Panc1 (cell line): Measurements from ENCODE around the gene C1orf50. TPM values are rescaled to one million over a fixed set of nuclear protein-coding genes. Genes with fewer than 3 reads are reported as not detected.

Experiments used
- ATAC-seq: fragments of 200-7000 bp; cut with Tn5 transposase; 2 replicates; pipeline ENCODE4 v1.9.1; 2020; ENCODE audit warnings: mild to moderate bottlenecking, moderate library complexity
- BruUV-seq: library from RNA; stranded (reverse); fragments of 400-500 nt; replicated peaks from 2 replicates; lab custom pipeline; 2021; lab: Mats Ljungman, UMichigan
- CTCF ChIA-PET: fragments of 300-600 bp; sonication (Branson Sonifier 250); formaldehyde crosslinking; loops from one replicate; lab custom pipeline; 2022; ENCODE audit warnings: antibody characterized with exemption; lab: Charles Lee
- POLR2A ChIA-PET: fragments of 300-600 bp; sonication (Branson Sonifier 250); formaldehyde crosslinking; loops from one replicate; lab custom pipeline; 2022; ENCODE audit warnings: antibody characterized with exemption; lab: Charles Lee
- DNase-seq: peaks from one replicate; pipeline ENCODE4 v3.0.0-alpha.2; 2010; ENCODE audit warnings: low read depth, low spot score
- H3K27ac ChIP-seq: 2 replicates; pipeline ENCODE4 v1.5.1; 2011; ENCODE audit warnings: mild to moderate bottlenecking, low read length, inconsistent platforms
- H3K27me3 ChIP-seq: fragments of 200-500 bp; sonication (Bioruptor generic); 2 replicates; pipeline ENCODE4 v1.6.0; 2014; ENCODE audit warnings: low read length, inconsistent platforms; ENCODE audit not compliant: control insufficient read depth, insufficient read depth
- H3K36me3 ChIP-seq: fragments of 200-500 bp; sonication (Bioruptor generic); 2 replicates; pipeline ENCODE4 v1.5.1; 2014; ENCODE audit warnings: inconsistent platforms, mild to moderate bottlenecking, low read length, moderate library complexity; ENCODE audit not compliant: control insufficient read depth, insufficient read depth
- H3K4me1 ChIP-seq: 2 replicates; pipeline ENCODE4 v1.5.1; 2011; ENCODE audit warnings: inconsistent platforms, mild to moderate bottlenecking, low read length, moderate library complexity; ENCODE audit not compliant: control insufficient read depth, insufficient read depth
- H3K4me3 ChIP-seq, 2 experiments: 2 replicates each; pipeline ENCODE4 v1.5.1; 2011 to 2012; ENCODE audit warnings: low read depth in 2 of 2, low read length in 2 of 2, mild to moderate bottlenecking in 2 of 2, inconsistent platforms in 1 of 2, moderate library complexity in 1 of 2
- H3K9me3 ChIP-seq: fragments of 200-500 bp; sonication (Bioruptor generic); 2 replicates; pipeline ENCODE4 v1.5.1; 2014; ENCODE audit warnings: low read depth, mild to moderate bottlenecking, inconsistent platforms, low read length, moderate library complexity; ENCODE audit not compliant: control insufficient read depth, insufficient read depth
- CTCF ChIP-seq: fragments of 450-650 bp; IDR thresholded peaks from 2 replicates; pipeline ENCODE4 v1.5.1; 2017; ENCODE audit warnings: mild to moderate bottlenecking
- POLR2AphosphoS5 ChIP-seq: IDR thresholded peaks from 2 replicates; pipeline ENCODE4 v1.6.1; 2012; ENCODE audit warnings: mild to moderate bottlenecking, low read depth, low read length, moderate library complexity
- REST ChIP-seq, 2 experiments: IDR thresholded peaks; 2 replicates each; pipeline ENCODE4 v1.6.1; 2011 to 2012; ENCODE audit warnings: low read depth in 2 of 2, control low read depth in 1 of 2, low read length in 1 of 2, mild to moderate bottlenecking in 1 of 2, moderate library complexity in 1 of 2; ENCODE audit not compliant: insufficient read depth in 1 of 2
- SIN3A ChIP-seq: IDR thresholded peaks from 2 replicates; pipeline ENCODE4 v1.6.1; 2012; ENCODE audit warnings: low read depth, mild to moderate bottlenecking, low read length, moderate library complexity, borderline replicate concordance; ENCODE audit not compliant: insufficient read depth
- TCF7L2 ChIP-seq: IDR thresholded peaks from 2 replicates; pipeline ENCODE4 v1.6.1; 2011; ENCODE audit warnings: mild to moderate bottlenecking, low read depth, low read length, inconsistent platforms
- in situ Hi-C: cut with HindIII; loops from 2 replicates; pipeline ENCODE4 v1.10.0; 2016; ENCODE audit warnings: low sequenced_read_pairs, low pct_unique_long_range_greater_than_20kb
- intact Hi-C: fragments of 100-400 bp; cut with micrococcal nuclease; formaldehyde crosslinking; loops from one replicate; pipeline ENCODE4 v1.10.0; 2022; ENCODE audit not compliant: unreplicated experiment
- total RNA-seq: library from RNA; stranded (reverse); gene quantifications from one replicate; pipeline ENCODE4 v1.2.1, GENCODE V29; 2021; ENCODE audit not compliant: unreplicated experiment

The C1orf50 gene
- total RNA-seq, 1 experiment from 2014 or later: 5.8 TPM

- Histone ChIP-seq H3K36me3 (no peaks in the 10 kb centered on the region), H3K27me3 (no peaks in the 10 kb centered on the region), H3K27ac (no peak overlapping the region), H3K4me3 (no peak overlapping the region), H3K9me3 (no peaks in the 10 kb centered on the region), H3K4me1 (no peaks in the 10 kb centered on the region)
- in situ Hi-C loops: no loop called here
- intact Hi-C loops: loop anchor here (10.0 kb wide), 1 partner anchor 160 kb away; no protein-coding TSS in a partner anchor
- DNase-seq (no peak), ATAC-seq (no peak)
- ChIA-PET POLR2A (no interaction called here), CTCF (no interaction called here)
- BruUV-seq: no TSS peak
- no peak for TF ChIP-seq REST (IDR thresholded peaks at IDR 0.05; ENCODE audit: insufficient read depth in 1 of 2, low read depth in 2 of 2, low read length in 1 of 2)
- TF ChIP-seq CTCF: no peak
- no peak for TF ChIP-seq TCF7L2
- TF ChIP-seq POLR2AphosphoS5: no peak
- no peak for TF ChIP-seq SIN3A
Measured at GRCh38 chr1:42735056-42735455, 32.0 kb upstream of the C1orf50 start.

- Histone ChIP-seq H3K27ac (no peak overlapping the region), H3K4me3 (no peak overlapping the region), H3K4me1 (no peaks in the 10 kb centered on the region), H3K9me3 (no peaks in the 10 kb centered on the region), H3K27me3 (no peaks in the 10 kb centered on the region), H3K36me3 (no peaks in the 10 kb centered on the region)
- BruUV-seq: no TSS peak
- no peak for DNase-seq
- ChIA-PET POLR2A (no interaction called here), CTCF (no interaction called here)
- in situ Hi-C loops (no loop called here), intact Hi-C loops (loop anchor here (10.0 kb wide), 1 partner anchor 161 kb away; no protein-coding TSS in a partner anchor)
- ATAC-seq: no peak
- no peak for TF ChIP-seq POLR2AphosphoS5
- TF ChIP-seq CTCF: no peak
- TF ChIP-seq SIN3A: no peak
- no peak for TF ChIP-seq TCF7L2
- TF ChIP-seq REST (IDR thresholded peaks at IDR 0.05; ENCODE audit: insufficient read depth in 1 of 2, low read depth in 2 of 2, low read length in 1 of 2): no peak
Measured at GRCh38 chr1:42735477-42736105, 31.5 kb upstream of the C1orf50 start.
